ENCODE measurements around the gene TRAF5. TPM values are rescaled to one million over a fixed set of nuclear protein-coding genes. Genes with fewer than 3 reads are reported as not detected.

Gene TRAF5
- total RNA-seq, 1 donor from 2014 or later = 14.4 TPM

DNA sequence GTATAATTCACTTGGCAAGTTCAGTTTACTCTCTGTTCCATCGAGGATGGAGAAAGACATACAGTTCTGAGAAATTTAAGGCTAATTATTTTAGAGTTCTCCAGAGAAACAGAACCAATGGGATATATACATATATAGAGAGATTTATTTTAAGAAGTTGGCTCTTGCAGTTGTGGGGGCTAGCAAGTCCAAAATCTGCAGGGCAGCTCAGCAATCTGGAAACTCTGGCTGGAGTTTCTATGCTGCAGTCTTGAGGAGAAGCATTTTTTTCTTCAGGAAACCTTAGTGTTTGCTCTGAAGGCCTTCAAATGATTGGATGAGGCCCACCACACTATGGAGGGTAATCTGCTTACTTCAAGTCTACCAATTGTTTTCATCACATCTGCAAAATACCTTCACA lies 34.6 kb downstream of the TRAF5 start:
- Histone ChIP-seq H3K27me3 (ENCODE audit: insufficient read depth, low read length) (no peaks in the 10 kb centered on the region), H3K36me3 (ENCODE audit: insufficient read depth, low read length) (peaks cover 6% of the 10 kb centered on the region), H3K9ac (ENCODE audit: low read length) (no peak overlapping the region), H3K4me1 (ENCODE audit: insufficient read depth, low read length) (peaks cover 11% of the 10 kb centered on the region), H3K27ac (ENCODE audit: low read depth, low read length) (no peak overlapping the region), H3K4me3 (ENCODE audit: insufficient read depth, low read depth, low read length) (no peak overlapping the region), H3K4me2 (ENCODE audit: low read length) (no peak overlapping the region), H2AFZ (ENCODE audit: low read depth, low read length) (no peak overlapping the region), H4K20me1 (ENCODE audit: insufficient read depth, low read length) (peaks cover 5% of the 10 kb centered on the region), H3K79me2 (ENCODE audit: insufficient read depth, low read length) (no peaks in the 10 kb centered on the region), H3K9me3 (ENCODE audit: insufficient read depth, low read depth, low read length) (no peaks in the 10 kb centered on the region)
- no peak overlapping the region for H3K27ac Mint-ChIP-seq (ENCODE audit: unreplicated experiment)
- H3K4me3 Mint-ChIP-seq (ENCODE audit: unreplicated experiment) = no peak overlapping the region
- TF ChIP-seq, protein P1, sequence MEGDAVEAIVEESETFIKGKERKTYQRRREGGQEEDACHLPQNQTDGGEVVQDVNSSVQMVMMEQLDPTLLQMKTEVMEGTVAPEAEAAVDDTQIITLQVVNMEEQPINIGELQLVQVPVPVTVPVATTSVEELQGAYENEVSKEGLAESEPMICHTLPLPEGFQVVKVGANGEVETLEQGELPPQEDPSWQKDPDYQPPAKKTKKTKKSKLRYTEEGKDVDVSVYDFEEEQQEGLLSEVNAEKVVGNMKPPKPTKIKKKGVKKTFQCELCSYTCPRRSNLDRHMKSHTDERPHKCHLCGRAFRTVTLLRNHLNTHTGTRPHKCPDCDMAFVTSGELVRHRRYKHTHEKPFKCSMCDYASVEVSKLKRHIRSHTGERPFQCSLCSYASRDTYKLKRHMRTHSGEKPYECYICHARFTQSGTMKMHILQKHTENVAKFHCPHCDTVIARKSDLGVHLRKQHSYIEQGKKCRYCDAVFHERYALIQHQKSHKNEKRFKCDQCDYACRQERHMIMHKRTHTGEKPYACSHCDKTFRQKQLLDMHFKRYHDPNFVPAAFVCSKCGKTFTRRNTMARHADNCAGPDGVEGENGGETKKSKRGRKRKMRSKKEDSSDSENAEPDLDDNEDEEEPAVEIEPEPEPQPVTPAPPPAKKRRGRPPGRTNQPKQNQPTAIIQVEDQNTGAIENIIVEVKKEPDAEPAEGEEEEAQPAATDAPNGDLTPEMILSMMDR (IDR thresholded peaks at IDR 0.05; ENCODE audit: insufficient read depth, low read depth, low read length) = no peak
- no peak for TF ChIP-seq EZH2 (IDR thresholded peaks at IDR 0.05; ENCODE audit: insufficient read depth, low read length)
- H3K36me3 Mint-ChIP-seq (ENCODE audit: low read depth, unreplicated experiment) = peaks cover 13% of the 10 kb centered on the region
- no peak for DNase-seq (ENCODE audit: low read depth)
- H3K4me1 Mint-ChIP-seq (ENCODE audit: low read depth, unreplicated experiment) = peaks cover 11% of the 10 kb centered on the region
- H3K9me3 Mint-ChIP-seq (ENCODE audit: unreplicated experiment) = no peaks in the 10 kb centered on the region
- H3K27me3 Mint-ChIP-seq (ENCODE audit: low read depth, unreplicated experiment) = no peaks in the 10 kb centered on the region
- FAIRE-seq = no peak

DNA sequence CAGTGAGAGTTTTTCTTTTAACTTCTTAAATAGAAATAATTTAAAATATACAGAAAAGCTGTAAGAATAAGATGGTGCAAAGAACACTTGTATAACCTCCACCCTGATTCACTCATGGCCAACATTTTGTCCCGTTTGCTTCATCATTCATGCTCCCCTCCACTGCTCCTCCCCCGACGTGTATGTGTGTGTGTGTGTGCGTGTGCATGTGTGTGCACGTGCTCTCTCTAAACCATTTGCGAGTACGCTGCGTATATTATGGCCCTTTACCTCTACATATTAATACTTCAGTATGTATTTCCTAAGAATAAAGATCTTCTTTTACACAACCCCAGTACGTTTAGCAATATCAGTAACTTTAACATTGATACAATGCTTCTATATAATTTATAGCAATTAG lies 43.0 kb downstream of the TRAF5 start:
- no peak overlapping the region for H3K4me2 ChIP-seq (ENCODE audit: low read length)
- no peak overlapping the region for H2AFZ ChIP-seq (ENCODE audit: low read depth, low read length)
- no peaks in the 10 kb centered on the region for H4K20me1 ChIP-seq (ENCODE audit: insufficient read depth, low read length)
- FAIRE-seq (no peak), DNase-seq (ENCODE audit: low read depth) (no peak)
- H3K9me3 Mint-ChIP-seq (ENCODE audit: unreplicated experiment) = no peaks in the 10 kb centered on the region
- no peak overlapping the region for H3K27ac ChIP-seq (ENCODE audit: low read depth, low read length)
- no peaks in the 10 kb centered on the region for H3K27me3 ChIP-seq (ENCODE audit: insufficient read depth, low read length)
- H3K79me2 ChIP-seq (ENCODE audit: insufficient read depth, low read length) = no peaks in the 10 kb centered on the region
- TF ChIP-seq, protein P1 (IDR thresholded peaks at IDR 0.05; ENCODE audit: insufficient read depth, low read depth, low read length) = no peak
- no peak for TF ChIP-seq EZH2 (IDR thresholded peaks at IDR 0.05; ENCODE audit: insufficient read depth, low read length)
- no peaks in the 10 kb centered on the region for H3K27me3 Mint-ChIP-seq (ENCODE audit: low read depth, unreplicated experiment)
- no peak overlapping the region for H3K4me3 ChIP-seq (ENCODE audit: insufficient read depth, low read depth, low read length)
- peaks cover 13% of the 10 kb centered on the region for H3K4me1 ChIP-seq (ENCODE audit: insufficient read depth, low read length)
- peaks cover 11% of the 10 kb centered on the region for H3K4me1 Mint-ChIP-seq (ENCODE audit: low read depth, unreplicated experiment)
- no peak overlapping the region for H3K4me3 Mint-ChIP-seq (ENCODE audit: unreplicated experiment)
- peaks cover 23% of the 10 kb centered on the region for H3K36me3 Mint-ChIP-seq (ENCODE audit: low read depth, unreplicated experiment)
- no peak overlapping the region for H3K9ac ChIP-seq (ENCODE audit: low read length)
- no peak overlapping the region for H3K27ac Mint-ChIP-seq (ENCODE audit: unreplicated experiment)
- no peaks in the 10 kb centered on the region for H3K9me3 ChIP-seq (ENCODE audit: insufficient read depth, low read depth, low read length)
- H3K36me3 ChIP-seq (ENCODE audit: insufficient read depth, low read length) = no peaks in the 10 kb centered on the region

DNA sequence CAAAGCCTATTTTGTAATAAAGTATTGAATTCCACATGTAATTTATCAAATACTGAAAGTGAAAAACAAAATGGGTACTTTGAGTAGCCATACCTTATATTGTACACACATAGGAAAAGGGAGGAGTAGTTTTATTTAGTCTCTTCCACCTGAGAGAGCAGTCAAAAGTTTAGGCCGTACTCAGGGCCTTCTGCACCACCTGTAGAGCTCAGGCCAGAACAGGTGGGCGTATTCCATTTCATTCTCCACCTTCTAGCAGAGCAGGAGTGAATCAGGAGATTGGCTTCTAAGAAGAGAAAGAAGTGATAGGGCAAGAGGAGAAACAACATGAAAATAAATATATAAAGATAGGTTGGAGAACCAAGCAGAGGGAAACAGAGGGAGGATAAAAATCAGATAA lies 44.0 kb downstream of the TRAF5 start:
- Histone ChIP-seq H3K9ac (ENCODE audit: low read length) (no peak overlapping the region), H3K79me2 (ENCODE audit: insufficient read depth, low read length) (no peaks in the 10 kb centered on the region), H2AFZ (ENCODE audit: low read depth, low read length) (no peak overlapping the region), H3K27me3 (ENCODE audit: insufficient read depth, low read length) (no peaks in the 10 kb centered on the region), H3K4me1 (ENCODE audit: insufficient read depth, low read length) (peaks cover 13% of the 10 kb centered on the region), H3K4me3 (ENCODE audit: insufficient read depth, low read depth, low read length) (no peak overlapping the region), H3K36me3 (ENCODE audit: insufficient read depth, low read length) (no peaks in the 10 kb centered on the region), H3K9me3 (ENCODE audit: insufficient read depth, low read depth, low read length) (no peaks in the 10 kb centered on the region), H3K4me2 (ENCODE audit: low read length) (no peak overlapping the region), H4K20me1 (ENCODE audit: insufficient read depth, low read length) (no peaks in the 10 kb centered on the region), H3K27ac (ENCODE audit: low read depth, low read length) (peak overlapping the region; percentile 36)
- TF ChIP-seq EZH2 (IDR thresholded peaks at IDR 0.05; ENCODE audit: insufficient read depth, low read length) = no peak
- Mint-ChIP-seq H3K9me3 (ENCODE audit: unreplicated experiment) (no peaks in the 10 kb centered on the region), H3K27me3 (ENCODE audit: low read depth, unreplicated experiment) (no peaks in the 10 kb centered on the region), H3K27ac (ENCODE audit: unreplicated experiment) (no peak overlapping the region), H3K4me1 (ENCODE audit: low read depth, unreplicated experiment) (peaks cover 16% of the 10 kb centered on the region), H3K36me3 (ENCODE audit: low read depth, unreplicated experiment) (peaks cover 19% of the 10 kb centered on the region), H3K4me3 (ENCODE audit: unreplicated experiment) (no peak overlapping the region)
- DNase-seq (ENCODE audit: low read depth) = no peak
- no peak for FAIRE-seq

Data from astrocyte (in vitro differentiated cells and primary cell).